HepG2 (cell line): Measurements from ENCODE around the gene MLYCD. TPM values are rescaled to one million over a fixed set of nuclear protein-coding genes. Genes with fewer than 3 reads are reported as not detected.

Source experiments
- ATAC-seq: fragments of 200-7000 bp; cut with Tn5 transposase; 3 replicates; pipeline ENCODE4 v1.9.1; 2020; ENCODE audit warnings: mild to moderate bottlenecking, moderate library complexity
- BruUV-seq: library from RNA; stranded (reverse); fragments of 400-500 nt; replicated peaks from 2 replicates; lab custom pipeline; 2021; lab: Mats Ljungman, UMichigan
- CTCF ChIA-PET: fragments of 300-600 bp; formaldehyde crosslinking; extraction: SDS; loops from one replicate; lab custom pipeline; 2021; ENCODE audit warnings: low total read pairs, inconsistent platforms, low intra/inter-chr PET ratio; lab: Yijun Ruan, JAX
- POLR2A ChIA-PET: fragments of 350-600 bp; sonication (Branson Sonifier 250); formaldehyde crosslinking; loops from one replicate; lab custom pipeline; 2020; ENCODE audit warnings: antibody characterized with exemption, inconsistent platforms; lab: Yijun Ruan, JAX
- DNase-seq: peaks from one replicate; pipeline ENCODE4 v3.0.0-alpha.2; 2015; ENCODE audit warnings: low spot score
- FAIRE-seq: peaks from 3 replicates; lab custom pipeline; 2011; peaks lifted over from hg19 to GRCh38; lab: Jason Lieb, UNC
- H2AFZ ChIP-seq: one replicate; pipeline ENCODE4 v1.6.1; 2011; ENCODE audit warnings: low read length, inconsistent platforms
- H3K27ac ChIP-seq: fragments of 300-600 bp; 3 replicates; pipeline ENCODE4 v1.8.0; 2011; ENCODE audit warnings: mixed run types, mild to moderate bottlenecking, mixed read lengths, low read length, inconsistent platforms; ENCODE audit not compliant: insufficient read depth; ENCODE audit errors: extremely low read length
- H3K27me3 ChIP-seq, 2 experiments: fragments of 200-600 bp in 1 of 2; 2 replicates in 1 of 2; 3 replicates in 1 of 2; pipeline versions ENCODE4 v1.6.0 to v1.8.0; 2011; ENCODE audit warnings: low read length in 2 of 2, mild to moderate bottlenecking in 2 of 2, moderate library complexity in 2 of 2, inconsistent platforms in 1 of 2; ENCODE audit not compliant: insufficient read depth in 2 of 2, control insufficient read depth in 1 of 2
- H3K36me3 ChIP-seq, 2 experiments: fragments of 200-600 bp in 1 of 2; replicated peaks in 1 of 2; 2 replicates in 1 of 2; 3 replicates in 1 of 2; pipeline versions ENCODE4 v1.5.1 to v1.8.0; 2011; ENCODE audit warnings: low read length in 2 of 2, inconsistent platforms in 1 of 2; ENCODE audit not compliant: insufficient read depth in 2 of 2, control insufficient read depth in 1 of 2
- H3K4me1 ChIP-seq: 2 replicates; pipeline ENCODE4 v1.5.1; 2012; ENCODE audit warnings: low read length, inconsistent platforms; ENCODE audit not compliant: insufficient read depth
- H3K4me2 ChIP-seq: 2 replicates; pipeline ENCODE4 v1.6.0; 2011; ENCODE audit warnings: low read depth, low read length, inconsistent platforms
- H3K4me3 ChIP-seq, 3 experiments: fragments of 200-600 bp in 1 of 3; sonication (generic), shearing (Covaris generic) in 1 of 3; replicated peaks in 1 of 3; 2 replicates each; pipeline ENCODE4 v1.5.1; 2011 to 2016; ENCODE audit warnings: low read length in 3 of 3, inconsistent platforms in 2 of 3, low read depth in 2 of 3, mild to moderate bottlenecking in 2 of 3, control low read depth in 1 of 3, mixed read lengths in 1 of 3; ENCODE audit not compliant: insufficient read depth in 1 of 3
- H3K79me2 ChIP-seq: one replicate; pipeline ENCODE4 v1.6.1; 2011; ENCODE audit warnings: low read length, inconsistent platforms; ENCODE audit not compliant: insufficient read depth
- H3K9ac ChIP-seq: 2 replicates; pipeline ENCODE4 v1.6.0; 2011; ENCODE audit warnings: mild to moderate bottlenecking, low read depth, low read length, inconsistent platforms; ENCODE audit not compliant: insufficient read depth
- H3K9me3 ChIP-seq: 2 replicates; pipeline ENCODE4 v1.5.1; 2012; ENCODE audit warnings: mild to moderate bottlenecking, low read length
- H4K20me1 ChIP-seq: 2 replicates; pipeline ENCODE4 v1.6.0; 2011; ENCODE audit warnings: inconsistent platforms, mild to moderate bottlenecking, low read length, moderate library complexity; ENCODE audit not compliant: insufficient read depth
- CAMTA2 ChIP-seq: sonication (generic); formaldehyde crosslinking; IDR thresholded peaks from 2 replicates; pipeline ENCODE4 v1.4.0; 2020; ENCODE audit warnings: mild to moderate bottlenecking, missing genetic modification reagents, borderline replicate concordance
- DR1 ChIP-seq: sonication (generic); formaldehyde crosslinking; IDR thresholded peaks from 2 replicates; pipeline ENCODE4 v1.8.0; 2021; ENCODE audit warnings: mild to moderate bottlenecking, missing genetic modification reagents, inconsistent platforms
- GABPA ChIP-seq, 2 experiments: IDR thresholded peaks; 2 replicates each; pipeline ENCODE4 v1.6.1; 2011 to 2016; ENCODE audit warnings: low read depth in 2 of 2, low read length in 1 of 2, missing biosample characterization in 1 of 2, missing genetic modification characterization in 1 of 2
- HNF4A ChIP-seq: sonication (generic); formaldehyde crosslinking; IDR thresholded peaks from 2 replicates; pipeline ENCODE4 v1.4.0; 2020; ENCODE audit warnings: missing genetic modification reagents
- HNRNPK ChIP-seq: fragments of 200-400 bp; formaldehyde crosslinking; IDR thresholded peaks from 2 replicates; pipeline ENCODE4 v1.6.1; 2018; ENCODE audit warnings: low read length, low read depth, moderate library complexity, mild to moderate bottlenecking; ENCODE audit not compliant: poor library complexity, severe bottlenecking
- MIER3 ChIP-seq: IDR thresholded peaks from 2 replicates; pipeline ENCODE4 v1.6.1; 2016; ENCODE audit warnings: missing compliant biosample characterization, borderline replicate concordance
- RCOR2 ChIP-seq: IDR thresholded peaks from 2 replicates; pipeline ENCODE4 v1.6.1; 2016; ENCODE audit warnings: missing biosample characterization, missing genetic modification reagents
- RFX1 ChIP-seq: fragments of 450-650 bp; IDR thresholded peaks from 2 replicates; pipeline ENCODE4 v1.6.1; 2017
- TMF1 ChIP-seq: sonication (generic); formaldehyde crosslinking; IDR thresholded peaks from 2 replicates; pipeline ENCODE4 v1.8.1; 2022; ENCODE audit warnings: low read depth, missing genetic modification reagents
- ZFP36 ChIP-seq: fragments of 150-350 bp; IDR thresholded peaks from 2 replicates; pipeline ENCODE4 v1.6.1; 2018; ENCODE audit warnings: borderline replicate concordance, low read length, low read depth; ENCODE audit not compliant: partially characterized antibody
- ZFX ChIP-seq: sonication (generic); formaldehyde crosslinking; IDR thresholded peaks from 2 replicates; pipeline ENCODE4 v1.4.0; 2020; ENCODE audit warnings: mild to moderate bottlenecking, low read depth, missing genetic modification reagents, moderate library complexity
- ZNF10 ChIP-seq: sonication (generic); formaldehyde crosslinking; IDR thresholded peaks from 2 replicates; pipeline ENCODE4 v1.4.0; 2020; ENCODE audit warnings: mild to moderate bottlenecking, low read depth, missing genetic modification reagents, borderline replicate concordance
- ZNF430 ChIP-seq: sonication (generic); formaldehyde crosslinking; IDR thresholded peaks from 2 replicates; pipeline ENCODE4 v1.9.0; 2021; ENCODE audit warnings: mild to moderate bottlenecking, missing genetic modification reagents
- ZNF549 ChIP-seq: sonication (generic); formaldehyde crosslinking; IDR thresholded peaks from 2 replicates; pipeline ENCODE4 v1.5.0; 2020; ENCODE audit warnings: missing genetic modification reagents
- ZNF558 ChIP-seq: sonication (generic); formaldehyde crosslinking; IDR thresholded peaks from 2 replicates; pipeline ENCODE4 v1.9.0; 2022; ENCODE audit warnings: mild to moderate bottlenecking, missing genetic modification reagents, borderline replicate concordance
- ZNF724P ChIP-seq: sonication (generic); formaldehyde crosslinking; IDR thresholded peaks from 2 replicates; pipeline ENCODE4 v1.8.0; 2022; ENCODE audit warnings: missing genetic modification reagents, borderline replicate concordance
- ZNF792 ChIP-seq: IDR thresholded peaks from 2 replicates; pipeline ENCODE4 v1.6.1; 2016
- ZSCAN29 ChIP-seq: sonication (generic); formaldehyde crosslinking; conservative IDR thresholded peaks from 2 replicates; pipeline ENCODE4 v1.4.0; 2020; ENCODE audit warnings: mild to moderate bottlenecking, missing genetic modification reagents
- WGBS: methylation state at CpG from one replicate; pipeline ENCODE4 v1.1.6; 2017; ENCODE audit warnings: low lambda C conversion rate; 5-methylcytosine and 5-hydroxymethylcytosine counted together
- in situ Hi-C: cut with HindIII; loops from 2 replicates; pipeline ENCODE4 v1.10.0; 2017; ENCODE audit warnings: low pct_unique_long_range_greater_than_20kb; ENCODE audit not compliant: extremely low pct_ligation_motif_present
- intact Hi-C: fragments of 100-400 bp; cut with micrococcal nuclease; formaldehyde crosslinking; loops from one replicate; pipeline ENCODE4 v1.10.0; 2022; ENCODE audit not compliant: unreplicated experiment
- polyA plus RNA-seq, 8 experiments: library from polyadenylated mRNA; depleted of rRNA in 3 of 8; stranded (reverse) in 7 of 8; unstranded in 1 of 8; fragments of >200 nt; fragmentation: Illumina TruSeq in 4 of 8; extraction: Trizol in 4 of 8; gene quantifications; 2 replicates each; pipeline versions ENCODE4 v1.2.1 to v1.2.3, GENCODE V29; 2011 to 2016; ENCODE audit warnings: low read depth in 4 of 8, missing spikeins in 1 of 8, mixed read lengths in 1 of 8; ENCODE audit not compliant: insufficient read depth in 1 of 8
- total RNA-seq, 5 experiments: library from RNA; depleted of rRNA; stranded (reverse); fragments of >200 nt; fragmentation: Illumina TruSeq; extraction: Trizol; gene quantifications; 2 replicates each; pipeline ENCODE4 v1.2.3, GENCODE V29; 2016; ENCODE audit warnings: low read depth in 1 of 5
- TF ChIP-seq, protein P1 (sequence below): sonication (generic); formaldehyde crosslinking; IDR thresholded peaks from 2 replicates; pipeline ENCODE4 v1.4.0; 2020; ENCODE audit warnings: missing genetic modification reagents
- TF ChIP-seq, protein P2 (sequence below): sonication (generic); formaldehyde crosslinking; IDR thresholded peaks from 2 replicates; pipeline ENCODE4 v1.5.0; 2020; ENCODE audit warnings: mild to moderate bottlenecking, missing genetic modification reagents, borderline replicate concordance

The MLYCD gene
- total and polyA plus RNA-seq, 2 of the 13 experiments (the other 11 are each of a cell fraction or from before 2014, with no cell fraction given), result 1.8 to 4.0 TPM

DNA sequence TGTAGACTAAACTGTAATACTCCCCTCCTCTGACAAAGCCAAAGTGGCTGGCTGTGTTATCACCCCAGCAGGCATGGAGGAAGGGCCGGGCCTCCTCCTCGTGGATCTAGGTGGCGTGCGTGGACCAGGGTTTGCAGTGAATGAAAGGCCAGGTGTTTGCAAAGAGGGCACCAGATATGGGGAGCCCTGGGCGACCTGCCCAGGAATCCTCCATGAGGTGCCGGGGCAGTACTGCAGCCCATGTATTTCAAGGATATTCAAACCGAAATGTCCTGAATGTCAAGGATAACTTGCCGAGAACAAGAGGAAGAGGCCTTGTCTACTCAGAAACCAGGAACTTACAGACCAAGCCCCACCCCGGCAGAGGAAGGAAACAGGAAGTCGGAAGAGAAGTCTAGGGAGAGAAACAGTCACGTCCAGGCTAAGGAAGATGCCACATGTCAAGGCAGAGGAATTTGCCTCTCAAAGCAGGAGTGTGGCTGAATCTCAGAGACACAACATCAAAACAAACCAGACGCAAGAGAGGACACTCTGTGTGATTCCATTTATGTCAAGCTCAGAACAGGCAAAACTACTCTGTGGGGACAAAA lies 40.4 kb downstream of the MLYCD start:
- intact Hi-C loops, result no loop called here
- BruUV-seq, result no TSS peak
- DNase-seq (no peak), FAIRE-seq (no peak), ATAC-seq (no peak)
- in situ Hi-C loops, result no loop called here
- H3K4me1 ChIP-seq, result peaks cover 79% of the 10 kb centered on the region
- WGBS, result 27% methylated on average over 11 of the region's 12 CpGs
- H3K36me3 ChIP-seq, result no peaks in the 10 kb centered on the region
- no peak overlapping the region for H3K27ac ChIP-seq
- no peak overlapping the region for H3K4me3 ChIP-seq
- no peaks in the 10 kb centered on the region for H3K9me3 ChIP-seq
- H3K4me2 ChIP-seq, result peak overlapping the region; percentile 43
- no peak overlapping the region for H3K9ac ChIP-seq
- CTCF ChIA-PET, result no interaction called here
- no peaks in the 10 kb centered on the region for H3K79me2 ChIP-seq
- POLR2A ChIA-PET, result interaction anchor here (1.1 to 1.3 kb wide), 3 partner anchors 9 to 14 kb away, joined by 3 to 9 read pairs (median 5); partner anchors contain the start of gene OSGIN1
- no peaks in the 10 kb centered on the region for H4K20me1 ChIP-seq
- no peak overlapping the region for H2AFZ ChIP-seq
- peaks cover 6 to 47% of the 10 kb centered on the region in 2 experiments; a peak in 3 of 5 replicates for H3K27me3 ChIP-seq
- TF ChIP-seq, protein P1, sequence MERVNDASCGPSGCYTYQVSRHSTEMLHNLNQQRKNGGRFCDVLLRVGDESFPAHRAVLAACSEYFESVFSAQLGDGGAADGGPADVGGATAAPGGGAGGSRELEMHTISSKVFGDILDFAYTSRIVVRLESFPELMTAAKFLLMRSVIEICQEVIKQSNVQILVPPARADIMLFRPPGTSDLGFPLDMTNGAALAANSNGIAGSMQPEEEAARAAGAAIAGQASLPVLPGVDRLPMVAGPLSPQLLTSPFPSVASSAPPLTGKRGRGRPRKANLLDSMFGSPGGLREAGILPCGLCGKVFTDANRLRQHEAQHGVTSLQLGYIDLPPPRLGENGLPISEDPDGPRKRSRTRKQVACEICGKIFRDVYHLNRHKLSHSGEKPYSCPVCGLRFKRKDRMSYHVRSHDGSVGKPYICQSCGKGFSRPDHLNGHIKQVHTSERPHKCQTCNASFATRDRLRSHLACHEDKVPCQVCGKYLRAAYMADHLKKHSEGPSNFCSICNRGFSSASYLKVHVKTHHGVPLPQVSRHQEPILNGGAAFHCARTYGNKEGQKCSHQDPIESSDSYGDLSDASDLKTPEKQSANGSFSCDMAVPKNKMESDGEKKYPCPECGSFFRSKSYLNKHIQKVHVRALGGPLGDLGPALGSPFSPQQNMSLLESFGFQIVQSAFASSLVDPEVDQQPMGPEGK (CRISPR knock-in tag), result no peak
- TF ChIP-seq CAMTA2 (no peak), RCOR2 (CRISPR knock-in tag) (no peak), DR1 (CRISPR knock-in tag) (no peak), HNF4A (CRISPR knock-in tag) (no peak), ZSCAN29 (CRISPR knock-in tag) (no peak), MIER3 (CRISPR knock-in tag) (no peak), ZFX (peak; percentile 33; the same call in 1 of the 2 replicates), ZNF558 (CRISPR knock-in tag) (no peak), ZNF792 (CRISPR knock-in tag) (no peak), ZNF724P (no peak), TMF1 (CRISPR knock-in tag) (no peak), GABPA (IDR thresholded peaks at IDR 0.05; ENCODE audit: low read depth, low read length) (no peak), GABPA (CRISPR knock-in tag; IDR thresholded peaks at IDR 0.05; ENCODE audit: low read depth) (peak; percentile 65), ZFP36 (no peak), ZNF10 (no peak), HNRNPK (no peak), RFX1 (no peak), ZNF549 (CRISPR knock-in tag) (no peak), ZNF430 (CRISPR knock-in tag) (no peak)
- TF ChIP-seq, protein P2, sequence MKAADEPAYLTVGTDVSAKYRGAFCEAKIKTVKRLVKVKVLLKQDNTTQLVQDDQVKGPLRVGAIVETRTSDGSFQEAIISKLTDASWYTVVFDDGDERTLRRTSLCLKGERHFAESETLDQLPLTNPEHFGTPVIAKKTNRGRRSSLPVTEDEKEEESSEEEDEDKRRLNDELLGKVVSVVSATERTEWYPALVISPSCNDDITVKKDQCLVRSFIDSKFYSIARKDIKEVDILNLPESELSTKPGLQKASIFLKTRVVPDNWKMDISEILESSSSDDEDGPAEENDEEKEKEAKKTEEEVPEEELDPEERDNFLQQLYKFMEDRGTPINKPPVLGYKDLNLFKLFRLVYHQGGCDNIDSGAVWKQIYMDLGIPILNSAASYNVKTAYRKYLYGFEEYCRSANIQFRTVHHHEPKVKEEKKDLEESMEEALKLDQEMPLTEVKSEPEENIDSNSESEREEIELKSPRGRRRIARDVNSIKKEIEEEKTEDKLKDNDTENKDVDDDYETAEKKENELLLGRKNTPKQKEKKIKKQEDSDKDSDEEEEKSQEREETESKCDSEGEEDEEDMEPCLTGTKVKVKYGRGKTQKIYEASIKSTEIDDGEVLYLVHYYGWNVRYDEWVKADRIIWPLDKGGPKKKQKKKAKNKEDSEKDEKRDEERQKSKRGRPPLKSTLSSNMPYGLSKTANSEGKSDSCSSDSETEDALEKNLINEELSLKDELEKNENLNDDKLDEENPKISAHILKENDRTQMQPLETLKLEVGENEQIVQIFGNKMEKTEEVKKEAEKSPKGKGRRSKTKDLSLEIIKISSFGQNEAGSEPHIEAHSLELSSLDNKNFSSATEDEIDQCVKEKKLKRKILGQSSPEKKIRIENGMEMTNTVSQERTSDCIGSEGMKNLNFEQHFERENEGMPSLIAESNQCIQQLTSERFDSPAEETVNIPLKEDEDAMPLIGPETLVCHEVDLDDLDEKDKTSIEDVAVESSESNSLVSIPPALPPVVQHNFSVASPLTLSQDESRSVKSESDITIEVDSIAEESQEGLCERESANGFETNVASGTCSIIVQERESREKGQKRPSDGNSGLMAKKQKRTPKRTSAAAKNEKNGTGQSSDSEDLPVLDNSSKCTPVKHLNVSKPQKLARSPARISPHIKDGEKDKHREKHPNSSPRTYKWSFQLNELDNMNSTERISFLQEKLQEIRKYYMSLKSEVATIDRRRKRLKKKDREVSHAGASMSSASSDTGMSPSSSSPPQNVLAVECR (CRISPR knock-in tag), result no peak
